Activated CD4-positive, alpha-beta T cell treated with anti-CD3 and anti-CD28 coated beads for 1 hour (primary cell): ENCODE results near the gene ZNF462.
"Not testable (repeated sequence)": the region's sequence is repeated elsewhere in the genome, so short reads cannot be mapped to it uniquely, and the experiment has no call there.

Experiments
- DNase-seq: peaks from one replicate; pipeline ENCODE4 v3.0.0-alpha.2; 2020

Gene ZNF462

DNA sequence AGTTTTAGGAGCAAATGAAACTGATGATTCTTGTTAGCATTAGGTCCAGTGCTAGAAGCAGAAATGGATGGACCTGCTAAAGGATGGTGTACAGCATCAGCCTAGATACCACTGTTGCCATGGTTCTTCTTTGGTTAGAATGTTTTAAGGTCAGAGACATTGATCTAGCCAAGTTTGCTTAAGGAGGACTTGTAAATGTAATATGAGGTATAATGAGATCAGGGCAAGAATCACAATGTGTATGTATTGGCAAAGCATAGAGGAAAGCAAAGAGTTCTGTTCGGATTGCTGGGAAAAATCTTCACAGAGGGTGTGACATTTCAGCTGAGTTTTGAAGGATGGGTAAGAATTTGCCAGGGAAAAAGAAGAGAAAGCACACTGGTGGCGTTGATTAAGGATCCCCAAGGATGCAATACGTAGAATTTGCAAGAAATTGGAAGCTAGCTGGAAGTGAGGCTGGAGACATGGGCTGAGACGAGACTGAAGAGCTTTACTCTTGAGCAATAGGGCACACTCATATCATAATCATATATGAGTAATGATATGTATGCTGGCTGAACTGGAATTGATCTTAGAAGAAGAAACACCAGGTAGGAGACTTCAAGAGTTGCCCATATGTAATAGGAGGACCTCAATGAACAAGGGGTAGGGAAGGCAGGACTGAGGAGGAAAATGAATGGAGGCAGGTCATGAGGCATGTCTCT lies 102.0 kb downstream of the ZNF462 start:
- no peak for DNase-seq

DNA sequence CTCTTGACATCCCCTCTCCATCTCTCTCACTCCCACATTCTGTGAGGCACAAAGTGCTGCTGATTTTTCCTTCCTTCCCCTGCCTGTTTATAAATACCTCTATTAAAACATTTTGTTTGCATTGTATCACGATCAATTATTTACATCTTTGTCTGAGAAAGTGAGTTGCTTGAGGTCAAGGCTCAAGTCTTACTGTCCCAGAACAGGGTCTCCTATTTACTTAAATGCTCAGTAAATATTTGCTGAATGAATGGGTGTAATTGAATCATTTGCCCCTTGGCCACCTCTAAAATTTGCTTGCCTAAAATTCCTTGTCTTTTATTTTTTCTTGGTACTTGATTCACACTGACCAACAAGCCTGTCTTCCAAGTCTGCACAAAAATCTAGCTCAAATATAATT lies 103.5 kb downstream of the ZNF462 start:
- DNase-seq = no peak

DNA sequence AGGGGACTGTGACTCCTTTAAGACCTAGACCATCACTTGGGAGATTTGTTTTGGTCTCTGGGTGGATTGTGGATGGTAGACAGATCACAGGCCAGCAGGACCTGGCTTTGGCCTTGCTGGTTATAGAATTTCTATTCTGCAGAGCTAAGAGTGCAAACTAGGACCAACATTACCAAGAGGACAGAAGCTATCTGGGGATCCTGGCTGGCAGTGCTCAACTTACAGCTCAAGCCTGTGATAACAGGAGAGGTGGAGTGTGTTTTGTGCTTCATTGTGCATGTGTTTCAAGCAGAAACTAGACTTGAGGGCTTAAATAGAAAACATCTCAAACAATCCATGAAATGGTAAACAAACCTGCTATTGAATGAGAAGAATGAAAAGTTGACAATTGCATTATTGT lies 106.7 kb downstream of the ZNF462 start:
- DNase-seq = no peak

DNA sequence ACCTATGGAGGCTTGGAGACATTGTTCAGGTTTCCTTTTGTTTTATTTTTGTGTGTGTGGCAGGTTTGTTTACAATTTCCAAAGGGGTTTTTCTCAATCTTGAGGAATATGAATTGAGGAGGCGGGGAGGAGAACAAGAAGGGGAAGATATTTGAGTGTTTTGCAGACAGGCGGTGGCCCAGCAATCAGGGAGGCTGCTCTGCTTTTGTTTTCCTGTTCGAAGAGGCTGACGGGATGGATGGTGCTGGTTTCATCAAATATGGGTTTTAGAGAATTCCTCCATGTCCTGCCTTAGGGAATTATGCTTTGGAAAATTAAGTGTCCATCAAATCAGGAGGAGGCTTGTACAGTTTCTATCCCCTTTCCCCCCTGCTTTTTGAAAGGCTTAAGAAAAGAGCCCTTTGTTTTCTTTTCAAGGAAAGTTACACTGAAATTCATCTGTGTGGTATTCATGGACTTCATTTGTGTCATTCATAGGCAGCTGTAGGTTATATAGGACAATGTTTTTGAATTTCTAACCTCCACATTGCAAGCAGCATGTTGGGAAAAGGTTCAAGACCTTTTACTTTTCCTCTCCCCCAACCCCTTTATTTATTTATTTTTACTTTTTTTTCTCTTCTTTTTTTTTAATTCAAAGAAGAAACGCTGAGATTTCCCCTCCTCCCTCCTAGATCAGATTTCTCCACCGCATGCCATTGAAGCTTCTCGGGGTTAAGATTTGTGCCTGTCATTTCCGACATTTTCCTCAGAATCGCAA lies 107.4 kb downstream of the ZNF462 start:
- DNase-seq = no peak

DNA sequence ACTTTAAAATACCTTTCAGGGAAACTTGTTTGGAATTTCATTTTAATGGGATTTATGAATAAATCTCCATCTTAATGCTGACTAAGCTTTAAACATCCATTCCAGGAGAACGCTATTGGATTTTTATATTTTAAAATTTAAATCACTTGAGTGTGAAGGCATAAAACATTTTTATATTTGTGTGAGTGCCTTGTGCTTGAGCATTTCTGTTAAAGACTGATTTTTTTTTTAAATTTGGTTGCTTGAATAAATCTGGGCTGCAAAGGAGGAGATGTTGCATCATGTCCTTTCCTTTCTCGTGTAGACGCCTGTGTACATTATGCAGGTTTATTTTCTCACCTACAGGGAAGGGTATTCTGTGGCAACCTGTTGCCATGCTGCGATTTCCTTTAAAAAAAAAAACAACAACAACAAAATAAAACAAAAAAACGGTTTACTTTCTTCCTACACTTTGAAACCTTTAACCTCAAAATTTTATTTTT lies 108.1 kb downstream of the ZNF462 start:
- no peak for DNase-seq

DNA sequence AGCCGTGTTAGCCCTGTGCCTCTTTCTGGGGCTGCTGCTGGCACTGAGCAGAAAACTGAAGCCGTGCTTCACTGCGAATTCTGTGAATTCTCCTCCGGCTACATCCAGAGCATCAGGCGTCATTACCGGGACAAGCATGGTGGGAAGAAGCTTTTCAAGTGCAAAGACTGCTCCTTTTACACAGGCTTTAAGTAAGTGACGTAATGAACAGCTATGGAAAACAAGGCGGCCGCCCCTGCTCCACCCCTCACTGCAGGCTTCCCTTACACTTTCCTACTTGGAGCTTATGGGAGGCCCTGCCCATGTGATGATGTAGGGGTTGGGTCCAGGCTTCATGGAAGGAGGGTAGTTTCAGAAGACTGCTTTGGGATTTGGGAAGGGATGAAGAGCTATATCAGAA lies 109.1 kb downstream of the ZNF462 start:
- DNase-seq = no peak

DNA sequence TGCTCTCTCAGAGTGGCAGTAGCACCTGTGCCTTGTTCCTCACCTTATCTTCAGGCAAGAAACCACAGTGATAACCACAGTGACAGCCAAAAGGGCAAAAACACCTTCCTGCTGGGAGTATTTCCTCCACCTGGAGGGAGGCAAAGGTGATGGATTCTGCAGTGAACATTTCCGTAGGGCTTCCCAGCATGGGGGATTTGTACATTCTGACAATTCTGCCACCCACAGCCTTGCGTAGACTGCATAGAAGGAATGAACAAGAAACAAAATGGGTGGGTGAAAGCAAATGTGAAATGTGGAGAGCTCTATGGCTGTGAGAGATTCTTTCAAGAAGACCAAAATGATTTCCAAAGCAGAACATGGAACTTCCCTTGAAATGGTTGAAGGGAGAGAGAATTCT lies 111.4 kb downstream of the ZNF462 start:
- no peak for DNase-seq

DNA sequence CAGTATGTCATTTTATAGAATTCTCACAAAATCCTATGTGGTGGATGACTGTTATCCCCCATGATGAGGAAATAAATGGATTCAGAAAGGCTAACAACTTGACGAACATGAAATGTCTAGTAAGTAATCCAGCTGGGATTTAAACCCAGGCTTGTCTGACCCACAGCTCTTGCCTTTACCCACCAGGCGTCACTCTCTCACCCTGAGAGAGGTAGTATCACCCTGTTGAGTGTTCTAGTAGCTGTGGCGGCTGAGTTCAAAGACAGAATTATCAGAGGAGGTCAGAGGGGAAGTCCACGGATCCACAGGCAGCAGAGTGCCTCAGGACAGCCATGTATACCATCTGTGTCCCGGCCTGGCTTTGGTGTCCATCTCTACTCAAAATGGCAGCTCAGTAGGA lies 113.8 kb downstream of the ZNF462 start:
- no peak for DNase-seq

DNA sequence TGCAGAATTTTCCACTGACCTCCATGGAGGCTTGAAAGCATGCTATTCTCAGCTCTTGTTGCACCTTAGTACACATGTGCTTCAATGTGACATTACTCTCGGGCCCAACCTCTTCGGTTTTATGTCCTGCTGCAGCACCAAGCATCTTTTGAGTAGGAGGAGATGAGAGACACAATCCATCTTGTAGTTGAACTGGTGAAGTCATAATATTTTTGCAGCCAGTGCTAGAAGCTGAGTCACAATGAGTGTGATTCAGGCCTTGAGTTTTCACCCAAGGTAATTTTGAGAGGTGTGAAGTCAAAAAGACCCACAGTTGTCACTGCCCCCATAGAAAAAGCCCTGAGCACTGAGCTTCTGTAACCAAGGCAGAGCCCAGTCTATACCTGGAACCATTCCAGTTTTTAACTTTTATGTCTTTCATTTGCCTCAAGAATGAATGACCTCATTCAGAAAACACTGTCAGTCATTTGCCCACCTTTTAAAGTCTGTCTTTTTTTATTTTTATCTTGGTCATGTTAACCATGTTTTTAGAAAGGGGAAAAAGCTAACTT lies 117.7 kb downstream of the ZNF462 start:
- no peak for DNase-seq

DNA sequence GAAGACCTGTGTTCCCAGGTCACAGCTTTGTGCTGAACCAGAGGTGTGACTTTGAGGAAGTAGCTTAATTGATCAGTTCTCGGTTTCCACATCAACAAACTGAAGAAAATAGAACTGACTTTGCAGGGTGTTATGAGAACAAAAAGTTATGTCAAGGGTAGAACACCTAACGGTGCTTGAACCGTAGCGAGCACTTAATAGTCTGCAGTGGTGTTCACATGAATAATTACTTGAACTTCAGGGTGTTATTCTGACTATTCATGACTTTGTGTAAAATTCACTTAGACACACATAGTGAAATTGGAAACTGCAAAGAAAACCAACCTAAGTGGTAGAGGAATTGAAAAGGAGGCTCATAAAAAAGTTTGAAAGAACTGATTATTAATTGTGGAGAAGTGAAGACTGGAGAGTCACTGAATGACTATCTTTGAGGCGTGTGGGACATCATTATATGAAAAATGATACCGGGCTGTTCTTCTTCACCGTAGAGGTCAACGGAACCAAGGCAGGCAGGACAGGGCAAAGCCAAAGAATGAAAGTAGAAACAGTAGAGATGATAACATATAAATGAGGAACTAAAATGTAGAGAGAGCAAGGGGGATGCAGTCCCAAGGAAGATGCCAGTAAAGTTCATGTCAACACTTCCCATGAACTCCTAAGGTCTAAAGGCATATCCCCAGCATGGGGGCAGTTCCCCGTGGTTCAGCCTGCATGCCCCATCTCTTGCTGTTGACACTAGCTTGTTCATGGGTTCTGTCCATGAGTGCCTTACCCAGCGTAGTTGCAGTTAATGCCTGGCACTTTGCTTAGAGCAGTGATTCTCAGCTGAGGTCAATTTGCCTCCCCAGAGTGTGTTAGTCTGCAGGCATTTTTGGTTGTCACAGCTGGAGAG lies 118.7 kb downstream of the ZNF462 start:
- no peak for DNase-seq

DNA sequence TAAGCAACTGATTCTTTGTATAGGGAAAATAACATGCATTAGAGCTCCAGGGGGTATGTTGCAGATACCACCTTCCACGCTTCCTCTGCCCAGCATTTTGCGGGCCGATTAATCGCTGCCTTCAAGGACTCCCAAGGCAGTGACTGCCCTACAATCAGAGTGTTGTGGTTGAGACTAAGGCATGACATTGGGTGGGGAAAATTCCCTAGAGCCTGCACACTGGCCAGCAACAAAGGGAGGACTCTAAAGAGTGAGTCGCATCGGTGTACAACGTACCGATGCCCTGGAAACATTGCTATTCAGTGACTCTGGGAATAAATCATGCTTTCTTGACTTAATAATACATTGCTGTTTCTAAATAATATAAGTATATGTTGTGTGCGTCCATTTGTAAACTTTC lies 119.7 kb downstream of the ZNF462 start:
- DNase-seq = no peak

DNA sequence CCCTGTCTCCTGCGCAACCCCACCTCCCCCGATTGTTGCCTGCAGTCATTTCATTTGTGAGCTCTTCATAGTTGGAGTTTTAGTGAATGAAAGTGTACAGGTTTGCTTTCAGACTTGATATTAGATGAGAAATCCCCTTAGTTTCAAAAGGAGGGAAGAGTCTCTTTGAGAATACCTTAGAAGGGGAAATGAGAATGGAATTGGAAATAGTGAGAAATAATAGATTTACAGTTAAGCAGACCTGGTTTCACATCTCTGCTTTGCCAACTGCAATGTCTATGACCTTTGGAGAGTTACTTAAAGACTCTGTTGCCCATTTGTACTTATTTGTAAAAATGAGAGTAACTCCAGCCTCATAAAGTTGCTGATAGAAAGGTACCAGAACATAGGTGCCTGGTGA lies 120.4 kb downstream of the ZNF462 start:
- no peak for DNase-seq

DNA sequence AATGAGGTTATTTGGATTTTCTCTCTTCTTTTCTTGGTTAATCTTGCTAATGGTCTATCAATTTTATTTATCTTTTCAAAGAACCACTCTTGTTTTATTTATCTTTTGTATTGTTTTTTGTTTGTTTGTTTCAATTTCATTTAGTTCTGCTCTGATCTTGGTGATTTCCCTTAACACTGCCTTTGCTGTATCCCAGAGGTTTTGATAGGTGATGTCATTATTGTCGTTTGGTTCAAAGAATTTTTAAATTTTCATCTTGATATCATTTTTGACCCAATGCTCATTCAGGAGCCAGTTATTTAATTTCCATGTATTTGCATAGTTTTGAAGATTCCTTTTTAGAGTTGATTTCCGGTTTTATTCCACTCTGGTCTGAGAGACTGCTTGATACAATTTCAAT lies 126.9 kb downstream of the ZNF462 start:
- DNase-seq = not testable (repeated sequence)

DNA sequence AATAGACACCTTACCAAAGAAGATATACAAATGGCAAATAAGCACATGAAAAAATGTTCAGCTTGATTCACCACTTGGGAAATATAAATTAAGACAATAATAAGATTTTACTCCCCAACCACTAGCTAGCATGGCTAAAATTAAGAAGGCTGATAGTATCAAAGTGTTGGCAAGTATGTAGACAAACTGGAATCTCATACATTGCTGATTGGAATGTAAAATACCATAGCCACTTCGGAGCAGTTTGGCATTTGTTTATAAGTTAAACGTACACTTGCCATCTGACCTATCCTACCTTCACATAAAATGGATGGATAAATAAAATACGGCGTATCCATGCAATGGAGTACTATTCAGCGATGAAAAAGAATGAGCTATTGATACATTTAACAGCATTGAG lies 129.2 kb downstream of the ZNF462 start:
- no peak for DNase-seq

DNA sequence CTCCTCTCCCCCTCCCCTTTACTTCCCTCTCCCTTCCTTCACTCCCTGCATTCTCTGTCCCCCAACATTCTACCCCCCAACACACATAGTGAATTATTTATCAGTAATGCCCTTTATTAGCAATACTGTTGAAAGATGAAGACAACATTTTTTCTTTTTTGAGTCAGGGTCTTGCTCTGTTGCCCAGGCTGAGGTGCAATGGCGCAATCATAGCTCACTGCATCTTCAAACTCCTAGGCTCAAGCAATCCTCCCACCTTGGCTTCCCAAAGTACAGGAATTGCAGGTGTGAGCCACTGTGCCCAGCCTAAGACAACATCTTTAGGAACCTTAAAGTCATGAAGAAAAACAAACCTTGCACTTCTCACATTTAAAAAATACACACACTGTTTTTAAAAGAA lies 130.6 kb downstream of the ZNF462 start:
- DNase-seq = no peak

DNA sequence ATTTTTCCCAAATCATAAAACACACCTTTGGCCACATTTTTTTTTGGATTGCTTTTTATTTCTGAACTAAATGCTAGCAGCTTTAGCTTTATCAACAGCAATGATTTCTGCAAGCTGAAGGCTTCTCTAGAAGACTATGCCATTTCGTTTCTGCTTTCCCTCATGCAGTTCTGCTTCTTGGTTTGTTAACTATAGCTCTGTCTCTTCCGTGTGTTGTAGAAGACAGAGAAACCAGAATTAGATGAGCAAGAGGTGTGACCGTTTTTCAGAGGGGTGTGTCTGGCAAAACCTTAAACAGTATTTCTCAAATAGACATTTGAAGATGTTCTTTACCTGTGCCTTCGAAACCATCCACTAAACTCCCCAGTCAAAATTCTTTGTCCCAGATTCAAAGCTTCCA lies 131.5 kb downstream of the ZNF462 start:
- no peak for DNase-seq

DNA sequence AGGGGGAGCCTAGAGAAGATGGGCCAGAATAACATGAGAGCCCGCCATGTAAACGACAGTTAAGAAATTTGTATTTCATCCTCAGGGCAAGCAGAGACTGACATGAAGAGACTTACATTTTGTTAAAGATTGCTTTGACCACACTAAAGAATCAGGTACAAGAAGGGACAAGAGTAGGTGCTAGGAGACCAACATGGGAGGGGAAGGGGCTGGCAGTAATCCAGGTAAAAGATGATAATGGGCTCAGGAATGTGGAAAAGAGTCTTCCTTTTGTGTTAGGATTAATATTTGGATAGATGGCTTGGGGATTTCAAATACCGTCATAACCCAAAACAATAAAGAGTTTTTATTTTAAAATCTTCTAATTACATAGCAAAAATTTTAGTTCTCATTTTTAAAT lies 137.3 kb downstream of the ZNF462 start:
- DNase-seq = no peak

DNA sequence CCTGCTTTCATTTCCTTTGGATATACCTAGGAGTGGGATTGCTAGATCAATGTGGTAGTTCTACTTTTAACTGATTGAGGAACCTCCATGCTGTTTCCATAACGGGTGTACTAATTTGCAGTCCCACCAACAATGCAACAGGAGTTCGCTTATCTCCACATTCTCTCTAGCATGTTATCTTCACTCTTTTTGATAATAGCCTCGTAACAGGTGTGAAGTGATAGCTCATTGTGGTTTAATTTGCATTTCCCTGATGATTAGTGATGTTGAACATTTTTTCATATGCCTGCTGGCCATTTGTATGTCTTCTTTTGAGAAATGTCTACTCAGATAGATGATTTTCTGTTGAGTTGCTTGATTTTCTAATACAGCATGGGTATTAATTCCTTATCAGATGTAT lies 142.2 kb downstream of the ZNF462 start:
- no peak for DNase-seq

DNA sequence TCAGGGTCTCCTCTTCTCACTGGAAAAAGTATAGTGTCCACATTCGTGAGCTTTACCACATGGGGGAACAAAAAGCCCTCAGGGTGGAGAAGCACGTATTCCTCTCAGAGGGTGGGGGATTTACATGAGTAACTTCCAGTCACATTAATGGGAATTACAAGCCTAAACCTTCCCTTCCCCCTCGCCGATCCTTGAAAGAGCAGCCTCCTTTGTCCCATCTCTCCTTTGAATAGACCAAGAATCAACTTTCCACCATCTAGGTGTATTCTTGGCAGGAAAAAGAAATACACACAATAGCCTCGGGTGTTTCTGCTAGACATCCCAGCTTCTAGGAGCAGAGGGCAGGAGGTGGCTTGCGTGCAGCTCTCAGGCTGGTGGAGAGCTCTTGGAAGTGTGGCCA lies 144.4 kb downstream of the ZNF462 start:
- no peak for DNase-seq

DNA sequence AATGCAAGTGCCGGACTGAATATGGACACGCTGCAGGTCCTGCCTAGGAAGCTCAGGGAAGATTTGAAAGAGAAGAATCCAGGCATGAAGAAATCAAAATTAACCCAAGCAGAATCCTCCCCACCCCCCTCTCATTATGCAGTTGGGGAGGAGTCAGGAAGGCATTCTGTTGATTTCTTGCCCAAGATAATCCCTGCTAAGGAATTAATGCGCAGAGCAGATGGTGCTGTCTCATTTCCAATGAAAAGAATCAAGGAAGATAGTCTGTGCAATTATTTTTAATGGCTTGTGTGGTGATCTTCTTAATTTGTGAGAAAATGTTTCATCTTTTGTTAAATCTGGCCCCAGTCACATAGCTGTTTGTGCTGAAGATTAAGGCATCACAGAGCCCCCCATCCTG lies 145.0 kb downstream of the ZNF462 start:
- no peak for DNase-seq

DNA sequence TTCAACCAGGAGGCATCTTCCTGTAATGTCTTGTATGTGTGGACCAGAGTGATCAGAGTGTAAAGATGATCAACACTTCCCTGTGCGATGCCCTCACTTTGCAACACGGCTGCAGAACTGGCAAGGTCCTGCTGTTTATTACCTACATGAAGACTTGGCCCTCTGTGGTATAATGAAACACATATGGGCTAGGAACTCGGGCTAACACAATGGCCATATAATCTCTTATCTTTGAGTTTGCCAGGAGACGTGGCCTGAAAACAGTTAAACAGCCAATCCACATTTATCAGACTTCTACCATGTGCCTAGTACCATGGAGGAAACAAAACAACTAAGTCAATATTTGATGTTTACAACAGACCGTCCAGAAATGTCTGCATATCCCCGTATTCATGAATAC lies 145.5 kb downstream of the ZNF462 start:
- DNase-seq = no peak

DNA sequence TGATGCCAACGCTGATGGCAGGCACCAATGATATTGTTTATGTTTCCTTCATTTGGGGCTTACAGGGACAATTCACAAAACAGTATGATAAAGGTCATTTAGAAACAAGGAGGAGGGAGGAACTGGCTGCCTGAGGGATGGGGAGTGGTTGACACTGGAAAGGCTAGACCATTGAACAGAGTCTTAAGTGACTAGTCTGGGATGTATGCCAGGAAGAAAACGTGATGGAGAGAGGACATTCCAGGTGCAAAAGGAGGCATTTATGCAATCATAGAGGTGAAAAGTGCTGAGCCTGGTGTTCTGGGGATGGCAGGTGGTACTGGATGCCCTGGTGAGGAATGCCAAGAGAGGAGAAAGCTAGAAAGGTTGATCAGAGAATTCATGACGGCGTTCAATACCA lies 153.4 kb downstream of the ZNF462 start:
- no peak for DNase-seq

DNA sequence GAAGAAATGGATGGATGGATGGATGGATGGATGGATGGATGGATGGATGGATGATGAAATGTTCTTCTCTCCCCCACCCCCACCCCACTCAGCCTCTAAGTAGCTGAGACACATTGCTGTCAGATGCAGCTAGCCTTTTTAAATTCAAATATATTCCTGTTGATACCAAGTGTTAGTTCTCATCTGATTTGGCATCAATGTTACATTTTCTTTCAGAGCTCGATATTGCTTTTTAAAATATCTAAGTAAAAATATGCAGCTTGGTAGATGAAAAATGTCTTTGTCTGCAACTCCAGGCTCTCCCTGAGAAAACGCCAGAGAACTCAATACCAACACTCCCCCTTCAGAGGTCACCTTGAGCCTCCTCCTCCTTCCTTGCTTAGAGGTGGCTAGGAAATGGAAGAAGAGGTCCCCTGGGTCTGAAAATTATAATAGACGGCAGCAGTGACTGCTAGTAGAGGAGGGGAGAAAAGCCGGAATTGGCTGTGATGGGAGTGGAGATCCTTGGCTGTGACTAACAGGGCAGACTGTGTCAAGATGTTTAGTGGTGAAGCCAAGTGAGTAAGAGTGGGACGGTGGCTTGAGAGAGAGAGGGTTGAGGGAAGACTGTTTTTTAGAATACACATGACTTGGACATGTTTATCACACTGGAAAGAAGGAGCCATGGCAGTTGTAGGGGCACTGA lies 156.0 kb downstream of the ZNF462 start:
- DNase-seq = no peak
